NOMO-1 treated with DMSO at 0.1 percent for 48 hours (cell line): Measurements from ENCODE around the gene ARAP3.
"Not testable (repeated sequence)": the region's sequence is repeated elsewhere in the genome, so short reads cannot be mapped to it uniquely, and the experiment has no call there.

Experiments
- DNase-seq: peaks from one replicate; lab custom pipeline; 2025; ENCODE audit not compliant: unreplicated experiment; lab: John Stamatoyannopoulos, UW

ARAP3 gene

DNA sequence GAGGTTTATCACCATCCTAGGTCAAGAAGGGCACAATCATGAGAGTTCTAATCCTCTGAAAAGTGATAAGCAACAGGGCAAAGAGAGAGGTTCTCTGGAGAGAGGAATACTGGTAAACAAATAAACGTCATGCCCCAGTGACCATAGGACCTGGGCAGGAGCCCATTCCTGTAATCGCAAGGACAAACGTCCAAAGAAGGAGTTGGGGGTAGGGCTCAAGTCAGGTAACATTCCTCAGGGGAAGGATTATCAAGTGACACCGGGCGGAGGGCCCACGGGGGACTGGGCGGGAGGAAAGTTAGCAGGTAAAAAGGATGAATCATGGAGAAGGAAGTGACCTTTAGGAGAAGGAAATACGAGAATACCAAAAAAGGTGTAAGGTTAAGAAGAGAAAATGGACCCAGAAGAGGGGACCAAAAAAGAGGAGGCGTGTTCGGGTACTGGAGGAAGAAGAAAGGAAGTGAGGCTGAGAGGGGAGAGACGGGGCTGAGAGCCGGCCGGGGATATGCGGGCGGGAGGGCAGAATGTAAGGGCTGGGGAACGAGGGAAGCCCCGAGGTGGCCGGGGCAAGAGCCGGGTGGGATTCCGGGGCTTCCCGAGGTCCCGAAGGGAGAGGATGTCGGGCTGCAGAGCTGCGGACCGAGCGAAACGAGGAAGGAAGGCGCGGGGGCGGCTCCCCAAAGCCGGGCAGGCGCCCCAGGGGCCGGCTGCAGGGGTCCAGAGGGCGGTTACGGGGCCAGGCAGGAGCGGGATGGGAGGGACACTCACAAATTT lies 63.8 kb downstream of the ARAP3 start:
- peak; percentile 60 for DNase-seq

DNA sequence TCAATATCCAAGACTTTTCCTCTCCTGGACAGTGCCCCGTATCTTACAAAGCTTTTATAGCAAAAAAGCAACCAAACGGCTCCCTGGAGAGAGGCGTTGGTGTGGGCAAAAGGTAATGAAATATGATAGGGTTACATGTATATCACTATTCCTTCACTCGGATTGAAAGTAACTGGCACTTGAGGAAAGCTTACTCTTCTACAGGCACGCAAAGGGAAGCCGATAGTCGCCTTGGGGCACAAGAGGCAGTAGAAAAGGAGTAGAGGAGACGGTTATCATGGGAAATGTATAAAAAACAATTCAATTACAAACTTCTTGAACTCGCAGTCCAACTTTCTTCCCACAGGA lies 64.4 kb downstream of the ARAP3 start:
- DNase-seq = no peak

DNA sequence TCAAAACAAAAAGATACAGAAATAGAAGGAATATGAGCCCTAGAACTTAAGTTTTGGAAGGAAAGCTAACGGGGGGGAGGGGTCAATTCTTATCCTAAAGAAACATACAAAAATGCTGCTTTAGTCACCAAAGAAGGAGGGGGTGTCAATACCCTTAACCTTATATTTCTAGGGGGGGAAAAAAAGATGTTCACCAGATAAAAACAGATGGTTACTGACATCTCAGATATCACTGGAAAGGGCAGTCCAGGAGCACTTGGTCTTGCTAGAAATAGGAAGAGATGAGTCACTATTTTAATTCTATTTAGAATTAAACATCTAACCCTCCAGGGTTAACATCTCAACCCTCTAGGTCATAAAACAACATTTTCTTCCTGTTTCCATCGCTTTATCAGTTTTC lies 64.9 kb downstream of the ARAP3 start:
- DNase-seq = no peak

DNA sequence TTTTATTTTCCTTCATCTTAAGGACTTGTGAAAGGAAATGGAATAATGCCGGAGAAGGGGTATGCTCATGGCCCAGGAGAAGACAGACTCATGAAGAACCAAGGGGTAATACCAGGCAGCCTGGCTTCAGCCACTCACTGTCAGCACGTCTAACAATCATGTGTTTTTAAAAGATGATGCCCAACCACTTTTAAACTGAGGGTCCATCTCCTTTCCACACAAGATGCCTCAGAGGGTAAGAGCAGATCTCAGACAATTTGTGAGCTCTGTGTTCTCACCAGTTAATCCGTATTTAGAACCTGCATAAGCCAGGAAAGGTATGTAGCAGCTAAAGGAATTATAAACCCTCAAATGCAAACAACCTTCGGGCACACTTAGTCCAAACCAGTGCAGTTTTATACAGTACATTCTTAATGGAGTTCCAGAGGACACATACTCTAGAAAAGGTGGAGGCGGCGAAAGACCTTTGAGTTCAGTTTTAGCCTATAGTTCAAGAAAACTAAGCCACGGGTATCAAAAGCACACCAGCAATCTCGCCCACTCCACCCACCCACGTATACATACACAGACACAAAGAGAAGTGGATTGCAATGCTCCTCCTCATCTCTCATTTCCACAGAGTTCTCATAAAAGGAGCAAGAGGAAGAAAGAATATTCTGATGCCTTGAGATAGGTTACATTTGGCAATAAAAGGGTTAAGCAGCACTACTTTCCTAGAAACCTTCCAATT lies 65.9 kb downstream of the ARAP3 start:
- DNase-seq = no peak

DNA sequence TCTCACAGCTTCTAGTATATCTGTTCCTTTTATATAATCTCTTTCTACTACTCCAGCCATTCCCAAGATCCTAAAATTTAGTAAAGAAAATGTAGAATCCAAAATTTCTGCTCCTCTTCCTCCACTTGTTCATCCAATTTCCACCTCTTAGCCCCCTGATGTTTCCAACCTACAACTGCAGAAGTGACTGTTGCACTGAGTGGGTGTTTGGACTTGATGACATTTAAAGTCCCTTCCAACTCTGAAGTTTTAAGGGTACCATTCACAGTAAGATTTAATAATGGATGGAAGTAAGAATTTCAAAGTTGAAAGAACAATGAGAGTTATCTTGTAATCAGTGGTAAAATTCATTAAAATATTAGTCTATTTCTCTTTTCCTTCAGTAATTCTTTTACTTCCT lies 68.7 kb downstream of the ARAP3 start:
- no peak for DNase-seq

DNA sequence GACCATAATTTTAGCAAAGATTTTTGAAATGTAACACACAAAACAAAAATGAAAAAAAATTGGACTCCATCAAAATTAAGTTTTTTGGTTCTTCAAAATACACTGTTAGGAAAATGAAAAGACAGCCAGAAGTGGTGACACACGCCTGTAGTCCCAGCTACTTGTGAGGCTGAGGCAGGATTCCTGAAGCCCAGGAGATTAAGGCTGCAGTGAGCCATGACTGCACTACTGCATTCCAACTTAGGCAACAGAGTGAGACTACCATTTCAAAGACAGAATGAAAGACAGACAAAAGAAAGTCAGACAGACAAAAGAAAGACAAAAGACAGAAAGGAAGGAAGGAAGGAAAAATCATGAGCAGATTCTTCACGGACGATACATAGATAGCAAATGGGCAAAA lies 70.7 kb downstream of the ARAP3 start:
- DNase-seq = no peak

DNA sequence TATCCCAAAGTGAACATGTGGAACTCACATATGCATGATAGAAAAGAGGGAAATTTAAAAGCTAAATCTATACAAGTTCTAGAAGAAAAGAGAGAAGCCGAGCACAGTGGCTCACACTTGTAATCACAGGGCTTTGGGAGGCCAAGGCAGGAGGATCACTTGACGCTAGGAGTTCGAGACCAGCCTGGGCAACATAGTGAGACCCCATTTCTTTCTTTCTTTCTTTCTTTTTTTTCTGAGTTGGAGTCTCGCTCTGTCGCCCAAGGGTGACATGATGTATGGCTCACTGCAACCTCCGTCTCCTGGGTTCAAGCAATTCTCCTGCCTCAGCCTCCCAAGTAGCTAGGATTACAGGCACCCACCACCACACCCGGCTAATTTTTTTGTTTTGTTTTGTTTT lies 72.1 kb downstream of the ARAP3 start:
- not testable (repeated sequence) for DNase-seq

DNA sequence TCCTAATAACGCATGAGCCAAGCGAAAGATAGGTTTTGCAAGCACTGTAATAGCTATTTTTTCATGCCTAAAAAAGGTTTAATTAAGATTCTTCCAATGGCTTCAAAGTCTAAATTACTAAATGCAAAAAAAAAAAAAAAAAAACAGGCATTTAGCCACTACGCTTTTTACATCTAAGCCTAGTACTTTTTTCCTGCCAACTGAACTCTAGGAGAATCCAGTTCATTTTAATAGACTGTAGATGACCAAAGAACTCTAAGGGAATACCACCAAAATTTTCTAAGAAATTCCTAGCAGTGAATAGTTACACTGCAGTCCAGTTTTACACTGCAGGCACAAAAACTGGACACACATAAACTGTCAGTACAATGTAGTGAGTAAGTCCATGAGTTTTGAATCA lies 73.0 kb downstream of the ARAP3 start:
- DNase-seq = no peak

DNA sequence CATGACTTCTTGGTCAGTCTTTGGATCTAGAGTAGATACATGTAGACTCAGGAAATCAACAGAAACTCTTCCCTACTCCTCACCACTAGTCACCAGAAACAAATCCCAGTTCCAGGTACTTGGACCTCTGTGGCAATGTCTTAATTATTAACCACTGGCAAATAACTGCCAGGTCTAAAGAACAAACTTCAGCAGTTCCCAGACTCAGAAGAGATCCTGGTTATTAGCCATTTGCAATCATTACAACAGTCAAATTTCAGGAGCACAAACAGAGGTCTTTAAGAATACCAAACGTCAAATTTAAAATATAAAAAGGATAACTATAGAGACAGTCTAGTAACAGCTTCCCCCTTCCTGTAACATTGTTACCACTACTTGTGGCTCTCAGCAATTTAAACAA lies 73.5 kb downstream of the ARAP3 start:
- no peak for DNase-seq

DNA sequence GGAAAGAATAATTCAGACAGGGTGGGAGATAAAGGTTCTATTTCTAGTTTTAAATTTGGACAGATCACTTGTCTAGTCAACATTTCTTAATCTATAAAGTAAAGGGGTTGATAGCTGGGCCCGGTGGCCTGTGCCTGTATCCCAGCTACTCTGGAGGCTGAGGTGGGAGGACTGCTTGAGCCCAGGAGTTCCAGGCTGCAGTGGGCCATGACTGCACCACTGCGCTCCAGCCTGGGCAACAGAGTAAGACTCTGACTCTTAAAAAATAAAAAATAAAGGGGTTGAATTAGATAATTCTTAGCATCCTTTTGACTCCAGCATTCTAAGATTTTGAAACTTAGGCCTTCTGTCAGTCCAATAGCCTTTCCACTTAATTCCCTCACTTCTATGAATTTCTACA lies 74.0 kb downstream of the ARAP3 start:
- no peak for DNase-seq

DNA sequence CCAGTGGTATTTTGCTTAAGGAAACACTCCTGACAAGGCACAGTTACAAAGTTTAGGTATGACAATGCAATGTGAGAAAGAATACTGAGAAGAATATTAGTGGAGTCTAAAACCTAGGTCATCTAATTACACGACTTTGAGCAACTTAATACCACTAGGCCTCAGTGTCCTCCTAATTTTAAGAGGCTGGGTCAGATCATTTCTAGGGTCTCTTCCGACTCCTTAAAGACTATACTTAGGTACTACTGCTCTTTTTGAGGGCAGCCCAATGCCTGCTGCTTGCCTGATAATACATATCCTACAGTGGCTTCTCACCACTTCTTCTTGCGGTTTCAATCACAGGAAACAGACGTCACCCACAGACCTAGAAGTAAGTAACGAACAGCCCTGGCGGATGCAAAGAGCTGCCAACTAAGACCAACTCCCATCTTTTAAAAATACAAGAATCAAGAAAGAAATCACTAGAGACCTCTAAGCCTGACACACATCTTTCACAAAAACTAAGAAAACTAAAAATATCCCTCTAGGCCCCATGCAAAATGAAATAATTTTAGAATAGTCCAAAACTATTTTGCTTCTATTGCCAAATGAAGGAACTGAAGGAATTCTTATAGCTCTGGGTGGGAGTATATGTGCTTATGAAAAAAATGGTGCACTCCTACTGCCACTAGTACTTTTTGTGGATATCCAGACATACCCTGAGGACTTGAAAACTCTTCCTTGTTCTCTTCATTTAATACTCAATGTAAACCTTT lies 76.3 kb downstream of the ARAP3 start:
- peak; percentile 96 for DNase-seq

DNA sequence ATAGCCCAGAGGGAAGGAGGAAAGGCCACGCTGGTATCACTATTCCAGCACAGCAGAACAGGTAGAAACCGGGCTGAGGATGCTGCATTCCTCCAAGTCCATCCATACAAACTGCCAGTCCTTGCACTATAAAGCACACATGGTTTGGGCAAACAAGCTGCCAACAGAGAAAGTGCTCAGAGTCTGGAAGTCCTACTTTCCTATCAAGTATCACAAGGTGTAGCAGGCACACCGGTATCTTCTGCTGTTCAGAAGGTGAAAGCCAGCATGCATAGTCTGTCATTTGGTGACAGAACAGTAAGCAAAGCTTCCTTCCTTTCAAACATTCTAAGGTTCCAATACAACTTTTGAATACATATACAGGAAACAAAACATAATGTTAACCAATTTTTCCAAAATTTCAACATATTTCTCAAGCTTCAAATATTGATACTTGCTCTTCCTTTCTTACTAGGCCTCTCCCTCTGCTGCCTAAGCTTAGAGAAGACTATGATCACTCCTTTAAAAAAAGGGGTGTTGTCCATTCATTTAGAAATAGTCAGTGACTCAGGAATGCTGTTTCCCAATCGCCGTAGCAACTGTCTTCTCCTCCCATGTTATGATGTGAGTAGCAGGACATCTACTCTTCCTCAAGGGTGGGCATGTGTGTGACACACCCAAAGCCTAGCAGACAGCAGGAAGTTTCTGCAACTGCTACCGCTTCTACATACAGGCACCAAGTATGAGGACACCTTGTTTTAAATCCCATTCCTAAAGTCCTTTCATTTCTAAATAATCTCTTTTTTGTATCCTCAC lies 77.9 kb downstream of the ARAP3 start:
- peak; percentile 97 for DNase-seq
